CD4-positive, CD25-positive, alpha-beta regulatory T cell (primary cell): ENCODE results near the gene ZNF3. TPM values are rescaled to one million over a fixed set of nuclear protein-coding genes. Genes with fewer than 3 reads are reported as not detected.

Experiments
- ATAC-seq, 2 donors: fragments of 150-1000 bp; cut with Tn5 transposase; one replicate each; pipeline ENCODE4 v1.10.0; 2021; ENCODE audit warnings: low read depth in 2 of 2, moderate number of reproducible peaks in 2 of 2, moderate library complexity in 1 of 2
- DNase-seq, 3 donors: peaks; one replicate each; pipeline versions ENCODE4 v3.0.0 to v3.0.0-alpha.2; 2012 to 2022; ENCODE audit warnings: mixed read lengths in 1 of 3
- H3K27ac ChIP-seq: one replicate; pipeline ENCODE4 v1.7.0; 2013; ENCODE audit warnings: mild to moderate bottlenecking, low read length; ENCODE audit not compliant: insufficient read depth, poor library complexity, severe bottlenecking
- H3K27me3 ChIP-seq: one replicate; pipeline ENCODE4 v1.7.0; 2013; ENCODE audit warnings: low read length; ENCODE audit not compliant: control insufficient read depth, insufficient read depth
- H3K36me3 ChIP-seq: one replicate; pipeline ENCODE4 v1.7.0; 2013; ENCODE audit warnings: mild to moderate bottlenecking, low read length, moderate library complexity; ENCODE audit not compliant: control insufficient read depth, insufficient read depth
- H3K4me1 ChIP-seq: 2 replicates; pipeline ENCODE4 v1.7.0; 2013; ENCODE audit warnings: mild to moderate bottlenecking, low read length; ENCODE audit not compliant: insufficient read depth, control insufficient read depth, poor library complexity, severe bottlenecking
- H3K4me3 ChIP-seq: one replicate; pipeline ENCODE4 v1.7.0; 2013; ENCODE audit warnings: low read depth, mild to moderate bottlenecking, low read length, moderate library complexity
- H3K9me3 ChIP-seq, 2 experiments: 1 replicate in 1 of 2; 2 replicates in 1 of 2; pipeline ENCODE4 v1.7.0; 2013; ENCODE audit warnings: low read length in 2 of 2, mild to moderate bottlenecking in 1 of 2, moderate library complexity in 1 of 2; ENCODE audit not compliant: control insufficient read depth in 2 of 2
- H3K27ac Mint-ChIP-seq, 3 donors: one replicate each; pipeline ENCODE4 v1.8.0; 2020 to 2022; ENCODE audit warnings: mild to moderate bottlenecking in 3 of 3, mixed read lengths in 3 of 3, moderate library complexity in 2 of 3
- H3K27me3 Mint-ChIP-seq: one replicate; pipeline ENCODE4 v1.8.0; 2022; ENCODE audit warnings: mild to moderate bottlenecking, mixed read lengths
- H3K36me3 Mint-ChIP-seq: one replicate; pipeline ENCODE4 v1.8.0; 2020; ENCODE audit warnings: mixed read lengths
- H3K4me1 Mint-ChIP-seq, 4 donors: one replicate each; pipeline ENCODE4 v1.8.0; 2020 to 2022; ENCODE audit warnings: mixed read lengths in 4 of 4, mild to moderate bottlenecking in 1 of 4
- H3K4me3 Mint-ChIP-seq, 4 donors: one replicate each; pipeline ENCODE4 v1.8.0; 2020 to 2022; ENCODE audit warnings: mild to moderate bottlenecking in 4 of 4, mixed read lengths in 4 of 4, moderate library complexity in 3 of 4
- H3K9me3 Mint-ChIP-seq, 7 donors: one replicate each; pipeline ENCODE4 v1.8.0; 2020 to 2022; ENCODE audit warnings: mixed read lengths in 7 of 7, mild to moderate bottlenecking in 3 of 7, moderate library complexity in 2 of 7
- polyA plus RNA-seq, 4 donors: library from polyadenylated mRNA; unstranded; fragments of 300-500 nt; fragmentation: Illumina TruSeq; gene quantifications; one replicate each; pipeline ENCODE4 v1.2.3, GENCODE V29; 2021
- total RNA-seq: library from RNA; stranded (reverse); gene quantifications from one replicate; pipeline ENCODE4 v1.2.3, GENCODE V29; 2022

The ZNF3 gene
- total and polyA plus RNA-seq, 5 donors from 2014 or later = 13.4 to 29.2 (median 23.8) TPM

DNA sequence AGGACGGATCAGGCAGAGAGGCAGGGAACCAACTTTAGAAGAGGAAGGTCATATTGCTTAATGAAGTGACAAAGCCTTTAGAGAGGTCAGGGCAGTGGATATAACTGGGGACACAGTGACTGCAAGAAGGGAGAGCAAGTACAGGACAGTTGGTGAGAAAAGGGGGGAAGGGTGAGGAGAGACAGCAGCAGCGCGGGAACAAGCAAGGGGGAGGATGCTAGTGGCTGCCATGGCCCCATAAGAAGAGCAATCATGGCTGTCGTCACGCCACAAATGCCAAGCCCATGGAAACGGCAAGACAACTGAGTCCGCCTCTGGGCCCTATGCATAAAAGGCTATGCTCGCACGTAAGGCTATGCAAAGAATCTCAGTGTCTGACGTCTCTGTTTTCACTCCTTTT lies 9.1 kb downstream of the ZNF3 start:
- Mint-ChIP-seq H3K4me3 (peak overlapping the region in 1 of 4 donors; percentile 78), H3K27ac (no peak overlapping the region), H3K27me3 (no peaks in the 10 kb centered on the region), H3K9me3 (peaks cover 0 to 32% (median 9%) of the 10 kb centered on the region in 7 donors), H3K36me3 (peaks cover 64% of the 10 kb centered on the region), H3K4me1 (peaks cover 0 to 6% (median 5%) of the 10 kb centered on the region in 4 donors)
- H3K27ac ChIP-seq = no peak overlapping the region
- DNase-seq = no peak
- H3K4me3 ChIP-seq = no peak overlapping the region
- H3K4me1 ChIP-seq = no peaks in the 10 kb centered on the region
- ATAC-seq = no peak
- peaks cover 21 to 31% of the 10 kb centered on the region in 2 experiments for H3K9me3 ChIP-seq
- peaks cover 75% of the 10 kb centered on the region for H3K36me3 ChIP-seq
- H3K27me3 ChIP-seq = no peaks in the 10 kb centered on the region

DNA sequence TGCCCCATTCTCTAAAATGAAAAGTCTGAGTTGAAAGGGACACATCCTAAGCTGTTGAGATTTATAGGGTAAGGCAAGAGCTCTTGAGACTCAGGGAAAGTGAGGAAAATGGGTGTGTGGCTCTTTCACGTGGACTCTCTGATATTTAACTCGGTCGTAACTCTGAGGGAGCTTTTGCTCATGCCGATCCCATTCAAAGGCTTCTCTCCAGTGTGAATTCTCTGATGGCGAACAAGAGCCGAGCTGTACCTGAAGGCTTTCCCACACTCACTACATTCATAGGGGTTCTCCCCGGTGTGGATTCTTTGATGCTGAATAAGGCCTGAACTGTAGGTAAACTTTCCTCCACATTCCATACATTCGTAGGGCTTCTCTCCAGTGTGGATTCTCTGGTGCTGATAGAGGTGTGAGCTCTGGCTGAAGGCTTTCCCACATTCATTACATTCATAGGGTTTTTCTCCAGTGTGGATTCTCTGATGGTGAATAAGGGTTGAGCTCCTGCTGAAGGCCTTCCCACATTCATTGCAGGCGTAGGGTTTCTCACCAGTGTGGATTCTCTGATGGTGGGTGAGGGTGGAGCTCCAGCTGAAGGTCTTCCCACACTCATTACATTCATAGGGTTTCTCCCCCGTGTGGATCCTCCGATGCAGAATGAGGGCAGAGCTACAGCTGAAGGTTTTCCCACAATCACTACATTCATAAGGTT lies 10.4 kb downstream of the ZNF3 start:
- H3K4me3 Mint-ChIP-seq = no peak overlapping the region
- peaks cover 0 to 32% (median 9%) of the 10 kb centered on the region in 7 donors for H3K9me3 Mint-ChIP-seq
- H3K27me3 Mint-ChIP-seq = no peaks in the 10 kb centered on the region
- Histone ChIP-seq H3K9me3 (peaks cover 21 to 31% of the 10 kb centered on the region in 2 experiments), H3K36me3 (peaks cover 64% of the 10 kb centered on the region), H3K27me3 (no peaks in the 10 kb centered on the region), H3K4me1 (no peaks in the 10 kb centered on the region), H3K27ac (no peak overlapping the region), H3K4me3 (no peak overlapping the region)
- peaks cover 0 to 6% (median 2%) of the 10 kb centered on the region in 4 donors for H3K4me1 Mint-ChIP-seq
- ATAC-seq = no peak
- DNase-seq = no peak
- H3K27ac Mint-ChIP-seq = no peak overlapping the region
- H3K36me3 Mint-ChIP-seq = peaks cover 64% of the 10 kb centered on the region

DNA sequence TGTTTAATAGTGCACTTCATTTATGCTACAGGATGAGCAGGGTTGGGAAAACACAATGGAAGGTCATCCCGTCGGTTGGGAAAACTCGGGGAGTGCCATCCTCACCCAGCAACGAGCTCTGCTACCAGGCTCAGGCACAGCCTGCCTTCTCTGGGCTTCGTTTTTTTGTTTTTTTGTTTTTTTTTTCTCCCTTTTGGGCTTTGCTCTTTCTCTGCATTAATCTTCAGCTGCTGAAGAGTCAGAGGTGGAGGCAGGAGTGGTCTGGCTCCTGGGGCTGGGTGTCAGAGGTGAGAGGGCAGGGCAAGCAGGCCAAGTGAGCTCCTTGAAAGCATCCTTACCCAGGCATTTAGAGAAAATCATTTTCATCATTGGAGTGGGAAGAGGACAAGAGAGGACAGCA lies 11.5 kb downstream of the ZNF3 start:
- ATAC-seq (no peak), DNase-seq (no peak)
- H3K36me3 Mint-ChIP-seq = peaks cover 53% of the 10 kb centered on the region
- H3K27ac Mint-ChIP-seq = peak overlapping the region in 1 of 3 donors; percentile 71
- H3K4me1 ChIP-seq = no peaks in the 10 kb centered on the region
- no peaks in the 10 kb centered on the region for H3K27me3 ChIP-seq
- H3K9me3 ChIP-seq = peaks cover 21 to 31% of the 10 kb centered on the region in 2 experiments
- peaks cover 0 to 6% (median 0%) of the 10 kb centered on the region in 4 donors for H3K4me1 Mint-ChIP-seq
- H3K27me3 Mint-ChIP-seq = no peaks in the 10 kb centered on the region
- H3K36me3 ChIP-seq = peaks cover 58% of the 10 kb centered on the region
- peaks cover 0 to 30% (median 9%) of the 10 kb centered on the region in 7 donors for H3K9me3 Mint-ChIP-seq
- no peak overlapping the region for H3K27ac ChIP-seq
- H3K4me3 ChIP-seq = no peak overlapping the region
- no peak overlapping the region for H3K4me3 Mint-ChIP-seq

DNA sequence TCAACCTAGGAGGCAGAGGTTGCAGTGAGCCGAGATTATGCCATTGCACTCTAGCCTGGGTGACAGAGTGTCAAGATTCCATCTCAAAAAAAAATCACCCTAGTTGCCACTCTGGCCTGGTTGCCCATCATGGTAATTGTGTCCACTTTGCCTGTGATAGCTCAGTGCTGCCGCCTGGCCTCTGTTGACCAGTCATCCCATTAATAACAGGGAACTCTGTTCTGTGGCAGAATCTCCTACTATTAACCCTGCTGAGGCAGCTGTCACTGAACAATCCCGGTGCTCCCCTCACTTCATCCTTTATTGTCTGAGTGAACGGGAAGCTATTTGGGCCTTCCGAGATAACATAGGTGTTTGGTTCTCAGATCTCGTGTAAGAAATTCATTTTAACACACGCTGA lies 14.6 kb downstream of the ZNF3 start:
- Histone ChIP-seq H3K9me3 (peaks cover 15 to 20% of the 10 kb centered on the region in 2 experiments), H3K4me3 (no peak overlapping the region), H3K27me3 (no peaks in the 10 kb centered on the region), H3K27ac (no peak overlapping the region), H3K4me1 (no peaks in the 10 kb centered on the region), H3K36me3 (peaks cover 40% of the 10 kb centered on the region)
- DNase-seq = no peak
- ATAC-seq = no peak
- H3K27ac Mint-ChIP-seq = no peak overlapping the region
- H3K27me3 Mint-ChIP-seq = no peaks in the 10 kb centered on the region
- H3K9me3 Mint-ChIP-seq = peaks cover 0 to 19% (median 9%) of the 10 kb centered on the region in 7 donors
- H3K4me1 Mint-ChIP-seq = peaks cover 0 to under 1% (median 0%) of the 10 kb centered on the region in 4 donors
- H3K4me3 Mint-ChIP-seq = no peak overlapping the region
- peaks cover 45% of the 10 kb centered on the region for H3K36me3 Mint-ChIP-seq

DNA sequence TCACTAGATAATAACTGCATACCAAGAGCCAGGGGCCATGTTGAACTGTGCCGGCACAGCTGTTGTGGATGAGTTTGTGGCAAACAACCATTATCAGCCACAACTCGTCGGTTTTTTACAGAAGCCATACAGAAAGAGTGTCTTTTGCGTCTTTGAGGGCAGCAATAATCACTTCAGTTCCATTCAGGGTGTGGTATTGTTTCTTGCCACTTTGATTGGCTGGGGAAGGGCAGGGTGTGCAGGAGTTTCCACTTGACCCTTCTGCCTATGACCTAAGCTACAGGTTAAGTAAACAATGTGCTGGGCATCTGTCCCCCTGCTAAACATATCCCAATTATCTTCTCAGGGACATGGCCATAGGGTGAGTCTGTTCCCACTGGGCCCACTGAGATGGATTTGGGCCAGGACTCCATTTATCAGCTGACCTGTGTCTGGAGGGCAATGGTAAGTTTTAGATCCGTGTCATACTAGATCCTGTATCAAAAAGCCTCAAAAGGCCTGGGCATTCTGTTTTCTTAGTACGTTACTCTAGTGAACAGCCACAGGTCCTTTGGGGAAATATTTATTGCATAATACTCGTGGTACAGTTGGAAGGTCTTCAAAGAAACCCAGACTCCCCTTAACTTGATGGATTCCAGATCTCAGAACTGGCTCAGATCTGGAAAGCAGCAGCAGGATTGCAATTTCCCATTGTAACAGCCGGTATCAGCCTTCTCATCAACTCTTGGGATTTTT lies 15.9 kb downstream of the ZNF3 start:
- DNase-seq (no peak), ATAC-seq (no peak)
- Histone ChIP-seq H3K36me3 (peaks cover 27% of the 10 kb centered on the region), H3K27me3 (no peaks in the 10 kb centered on the region), H3K27ac (no peak overlapping the region), H3K4me1 (no peaks in the 10 kb centered on the region), H3K9me3 (peaks cover 2 to 6% of the 10 kb centered on the region in 2 experiments), H3K4me3 (no peak overlapping the region)
- Mint-ChIP-seq H3K9me3 (peaks cover 0 to 6% (median 1%) of the 10 kb centered on the region in 7 donors), H3K27ac (no peak overlapping the region), H3K36me3 (peaks cover 37% of the 10 kb centered on the region), H3K4me3 (no peak overlapping the region), H3K27me3 (no peaks in the 10 kb centered on the region), H3K4me1 (no peaks in the 10 kb centered on the region)

DNA sequence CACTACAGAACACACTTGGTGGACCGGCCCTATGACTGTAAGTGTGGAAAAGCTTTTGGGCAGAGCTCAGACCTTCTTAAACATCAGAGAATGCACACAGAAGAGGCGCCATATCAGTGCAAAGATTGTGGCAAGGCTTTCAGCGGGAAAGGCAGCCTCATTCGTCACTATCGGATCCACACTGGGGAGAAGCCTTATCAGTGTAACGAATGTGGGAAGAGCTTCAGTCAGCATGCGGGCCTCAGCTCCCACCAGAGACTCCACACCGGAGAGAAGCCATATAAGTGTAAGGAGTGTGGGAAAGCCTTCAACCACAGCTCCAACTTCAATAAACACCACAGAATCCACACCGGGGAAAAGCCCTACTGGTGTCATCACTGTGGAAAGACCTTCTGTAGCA lies 17.4 kb downstream of the ZNF3 start:
- Mint-ChIP-seq H3K27me3 (no peaks in the 10 kb centered on the region), H3K4me1 (no peaks in the 10 kb centered on the region), H3K9me3 (peaks cover 0 to 2% (median 0%) of the 10 kb centered on the region in 7 donors), H3K36me3 (peaks cover 33% of the 10 kb centered on the region), H3K27ac (no peak overlapping the region), H3K4me3 (no peak overlapping the region)
- Histone ChIP-seq H3K27ac (no peak overlapping the region), H3K27me3 (no peaks in the 10 kb centered on the region), H3K4me1 (no peaks in the 10 kb centered on the region), H3K4me3 (no peak overlapping the region), H3K9me3 (no peaks in the 10 kb centered on the region), H3K36me3 (peaks cover 17% of the 10 kb centered on the region)
- ATAC-seq (no peak), DNase-seq (no peak)

DNA sequence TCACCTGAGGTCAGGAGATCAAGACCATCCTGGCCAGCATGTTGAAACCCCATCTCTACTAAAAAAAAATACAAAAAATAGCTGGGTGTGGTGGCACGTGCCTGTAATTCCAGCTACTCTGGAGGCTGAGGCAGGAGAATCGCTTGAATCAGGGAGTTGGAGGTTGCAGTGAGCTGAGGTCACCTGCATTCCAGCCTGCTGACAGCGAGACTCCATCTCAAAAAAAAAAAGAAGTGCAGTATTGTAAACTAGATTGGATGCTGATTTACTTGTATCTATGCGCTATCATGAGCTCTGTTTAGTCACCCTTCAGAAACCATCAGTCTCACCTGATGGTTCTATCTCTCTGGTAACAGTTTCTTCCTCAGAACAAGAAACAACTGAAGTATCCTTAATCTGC lies 18.1 kb downstream of the ZNF3 start:
- H3K4me3 Mint-ChIP-seq = no peak overlapping the region
- Histone ChIP-seq H3K27ac (no peak overlapping the region), H3K4me1 (no peaks in the 10 kb centered on the region), H3K4me3 (no peak overlapping the region), H3K36me3 (peaks cover 17% of the 10 kb centered on the region), H3K9me3 (no peaks in the 10 kb centered on the region), H3K27me3 (no peaks in the 10 kb centered on the region)
- H3K27ac Mint-ChIP-seq = no peak overlapping the region
- no peaks in the 10 kb centered on the region for H3K4me1 Mint-ChIP-seq
- H3K36me3 Mint-ChIP-seq = peaks cover 33% of the 10 kb centered on the region
- DNase-seq (no peak), ATAC-seq (no peak)
- H3K9me3 Mint-ChIP-seq = peaks cover 0 to 2% (median 0%) of the 10 kb centered on the region in 7 donors
- H3K27me3 Mint-ChIP-seq = no peaks in the 10 kb centered on the region
